Fibroblast of mammary gland (primary cell): ENCODE measurements around the gene LIN7C.

ENCODE experiments used
- DNase-seq: peaks from one replicate; pipeline ENCODE4 v3.0.0-alpha.2; 2010; ENCODE audit warnings: low read depth
- H3K4me3 ChIP-seq: 2 replicates; pipeline ENCODE4 v1.5.1; 2011; ENCODE audit warnings: low read depth, mild to moderate bottlenecking, low read length, moderate library complexity; ENCODE audit not compliant: control insufficient read depth
- CTCF ChIP-seq: conservative IDR thresholded peaks from 2 replicates; pipeline ENCODE4 v1.5.1; 2011; ENCODE audit warnings: low read depth, low read length, inconsistent platforms; ENCODE audit not compliant: control insufficient read depth, insufficient read depth

Gene LIN7C

GRCh38 chr11:27473017-27473406 is 33.6 kb downstream of the LIN7C start:
- H3K4me3 ChIP-seq, result peak overlapping the region; percentile 72
- no peak for DNase-seq
- TF ChIP-seq CTCF, result no peak

GRCh38 chr11:27472398-27473016 is 34.1 kb downstream of the LIN7C start, which contains the start of gene LGR4:
Gene LGR4 (minus strand): TSS chr11:27472790. CDS start chr11:27472302, 488 bp downstream.
- peak; percentile 84 for DNase-seq
- TF ChIP-seq CTCF, result no peak
- H3K4me3 ChIP-seq, result peak within 1 kb of the TSS; percentile 72

GRCh38 chr11:27471589-27472397 is 34.8 kb downstream of the LIN7C start:
- H3K4me3 ChIP-seq, result peak overlapping the region; percentile 72
- TF ChIP-seq CTCF, result no peak
- DNase-seq, result no peak

- no peak for TF ChIP-seq CTCF
- no peak for DNase-seq
- peak overlapping the region; percentile 46 for H3K4me3 ChIP-seq
Observed at GRCh38 chr11:27470826-27471588, 35.6 kb downstream of the LIN7C start.

- no peak for DNase-seq
- no peak for TF ChIP-seq CTCF
- no peak overlapping the region for H3K4me3 ChIP-seq
Observed at GRCh38 chr11:27470166-27470565, 36.4 kb downstream of the LIN7C start.

GRCh38 chr11:27468995-27469695 is 37.4 kb downstream of the LIN7C start:
- no peak for DNase-seq
- no peak for TF ChIP-seq CTCF
- no peak overlapping the region for H3K4me3 ChIP-seq
